Measurements from ENCODE around the gene SYNGR1.
"Not testable (repeated sequence)": the region's sequence is repeated elsewhere in the genome, so short reads cannot be mapped to it uniquely, and the experiment has no call there.

Gene SYNGR1

DNA sequence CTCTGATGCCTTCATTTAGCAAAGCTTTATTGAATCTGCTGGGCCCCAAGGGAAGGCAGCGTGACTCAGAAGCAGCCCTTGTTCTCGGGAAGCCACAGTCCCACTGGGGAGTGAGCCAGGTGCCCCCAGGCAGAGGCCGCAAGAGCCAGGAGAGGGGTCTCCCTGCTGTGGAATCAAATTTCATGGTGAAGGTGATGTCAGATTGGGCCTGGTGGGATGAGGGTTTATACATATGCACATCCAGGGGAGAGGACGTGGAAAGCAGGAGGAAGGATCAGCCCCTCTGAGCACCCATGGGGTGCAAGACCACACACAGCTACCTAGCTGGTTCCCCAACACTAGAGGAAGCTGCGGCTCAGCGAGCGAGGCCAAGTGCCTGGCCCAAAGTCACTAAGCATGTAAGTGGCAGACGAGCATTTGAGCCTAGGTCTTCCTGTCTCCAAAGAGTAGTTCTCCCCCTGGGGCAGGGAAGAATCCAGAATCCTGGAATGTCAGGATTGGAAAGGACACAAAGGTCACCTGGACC, 2.0 kb downstream of the SYNGR1 start:
- DNase-seq (ENCODE audit: low read depth) = no peak

GRCh38 chr22:39352306-39352891, 2.6 kb downstream of the SYNGR1 start:
- no peak for DNase-seq (ENCODE audit: low read depth)

GRCh38 chr22:39353346-39353745, 3.6 kb downstream of the SYNGR1 start:
- no peak for DNase-seq (ENCODE audit: low read depth)

- DNase-seq (ENCODE audit: low read depth) = no peak
These were observed 5.3 kb downstream of the SYNGR1 start for GRCh38 chr22:39355080-39355479.

- not testable (repeated sequence) for DNase-seq (ENCODE audit: low read depth)
These were observed 6.0 kb downstream of the SYNGR1 start for GRCh38 chr22:39355805-39356204.

DNA sequence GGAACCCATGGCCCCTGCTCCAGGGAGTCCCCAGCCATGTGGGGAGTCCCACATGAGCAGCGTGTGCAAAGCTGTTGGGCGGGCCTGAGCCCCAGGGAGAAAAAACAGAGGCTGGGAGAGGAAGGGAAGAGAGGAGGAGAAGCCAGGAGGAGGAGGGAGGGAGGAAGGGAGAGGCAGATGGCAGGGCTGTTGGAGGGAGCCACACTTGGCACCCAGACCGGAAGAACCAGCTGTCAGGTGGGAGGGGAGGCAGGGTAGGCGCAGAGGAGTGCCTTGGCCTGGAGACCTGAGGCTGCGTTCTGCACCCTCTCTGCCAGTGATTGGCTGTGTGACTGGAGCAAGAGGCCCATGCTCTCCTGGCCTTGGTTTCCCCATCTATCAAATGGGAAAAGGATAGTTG, 6.7 kb downstream of the SYNGR1 start:
- DNase-seq (ENCODE audit: low read depth) = no peak

DNA sequence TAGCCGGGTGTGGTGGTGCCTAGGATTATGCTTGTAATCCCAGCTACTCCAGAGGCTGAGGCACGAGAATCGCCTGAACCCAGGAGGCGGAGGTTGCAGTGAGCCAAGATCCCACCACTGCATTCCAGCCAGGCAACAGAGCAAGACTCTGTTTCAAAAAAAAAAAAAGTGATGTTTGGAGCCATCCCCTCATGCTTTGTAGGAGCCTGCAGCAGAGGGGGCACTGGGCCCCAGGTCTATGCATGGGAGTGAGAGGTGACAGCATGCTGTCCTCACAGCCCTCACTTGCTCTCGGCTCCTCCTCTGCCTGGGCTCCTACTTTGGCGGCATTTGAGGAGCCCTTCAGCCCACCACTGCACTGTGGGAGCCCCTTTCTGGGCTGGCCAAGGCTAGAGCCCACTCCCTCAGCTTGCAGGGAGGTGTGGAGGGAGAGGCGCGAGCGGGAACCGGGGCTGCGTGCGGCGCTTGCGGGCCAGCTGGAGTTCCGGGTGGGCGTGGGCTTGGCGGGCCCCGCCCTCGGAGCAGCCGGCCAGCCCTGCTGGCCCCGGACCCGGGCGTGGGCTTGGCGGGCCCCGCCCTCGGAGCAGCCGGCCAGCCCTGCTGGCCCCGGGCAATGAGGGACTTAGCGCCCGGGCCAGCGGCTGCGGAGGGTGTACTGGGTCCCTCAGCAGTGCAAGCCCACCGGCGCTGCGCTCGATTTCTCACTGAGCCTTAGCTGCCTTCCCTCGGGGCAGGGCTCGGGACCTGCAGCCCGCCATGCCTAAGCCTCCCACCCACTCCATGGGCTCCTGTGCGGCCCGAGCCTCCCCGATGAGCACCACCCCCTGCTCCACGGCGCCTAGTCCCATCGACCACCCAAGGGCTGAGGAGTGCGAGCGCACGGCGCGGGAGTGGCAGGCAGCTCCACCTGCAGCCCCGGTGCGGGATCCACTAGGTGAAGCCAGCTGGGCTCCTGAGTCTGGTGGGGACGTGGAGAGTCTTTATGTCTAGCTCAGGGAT, 7.6 kb downstream of the SYNGR1 start:
- not testable (repeated sequence) for DNase-seq (ENCODE audit: low read depth)

GRCh38 chr22:39358197-39358596, 8.4 kb downstream of the SYNGR1 start:
- DNase-seq (ENCODE audit: low read depth) = not testable (repeated sequence)

DNA sequence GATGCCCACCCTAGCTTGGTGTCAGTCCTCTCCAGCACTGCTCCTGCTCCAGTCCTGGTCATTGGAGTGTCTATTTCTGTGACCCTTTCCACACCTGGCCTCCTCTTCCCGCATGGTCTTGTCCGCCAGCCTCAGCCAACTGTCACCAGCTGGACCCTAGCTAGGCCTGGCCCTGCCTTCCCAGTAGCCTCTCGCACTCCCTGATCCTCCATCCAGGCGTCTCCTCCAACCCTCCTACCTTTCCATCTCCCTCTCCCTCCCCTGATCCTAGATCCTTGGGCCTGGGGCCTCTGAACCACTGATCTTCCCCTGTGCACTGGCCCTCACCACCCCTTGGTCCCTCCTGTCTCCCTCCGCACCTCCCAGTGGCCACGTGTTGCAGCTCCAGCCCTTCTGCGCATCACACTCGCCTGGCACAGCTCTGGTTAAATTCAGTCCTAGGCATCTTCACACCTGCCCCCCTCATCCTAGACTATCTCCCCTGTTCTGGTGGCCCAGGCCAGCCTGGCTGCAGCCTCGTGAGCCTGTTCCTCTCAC, 9.9 kb downstream of the SYNGR1 start:
- no peak for DNase-seq (ENCODE audit: low read depth)

DNA sequence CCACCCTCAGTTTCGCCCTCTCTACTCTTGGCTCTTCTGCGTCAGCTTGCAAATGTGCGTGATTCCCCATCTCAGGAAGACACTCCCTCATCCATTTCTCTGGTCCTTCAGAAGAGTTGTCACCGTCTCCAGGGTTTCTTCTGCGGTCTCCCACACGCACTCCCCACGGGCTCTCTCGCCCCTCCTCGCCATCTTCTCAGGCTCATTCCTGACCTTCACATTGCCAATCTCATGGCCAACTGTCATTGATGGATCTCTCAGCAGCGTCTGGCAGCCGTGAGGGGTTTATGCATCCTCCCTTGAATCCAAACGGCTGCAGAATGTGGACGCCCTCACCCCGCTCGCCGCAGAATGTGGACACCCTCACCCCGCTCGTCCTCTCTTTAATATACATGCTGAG, 10.5 kb downstream of the SYNGR1 start:
- DNase-seq (ENCODE audit: low read depth) = no peak

DNA sequence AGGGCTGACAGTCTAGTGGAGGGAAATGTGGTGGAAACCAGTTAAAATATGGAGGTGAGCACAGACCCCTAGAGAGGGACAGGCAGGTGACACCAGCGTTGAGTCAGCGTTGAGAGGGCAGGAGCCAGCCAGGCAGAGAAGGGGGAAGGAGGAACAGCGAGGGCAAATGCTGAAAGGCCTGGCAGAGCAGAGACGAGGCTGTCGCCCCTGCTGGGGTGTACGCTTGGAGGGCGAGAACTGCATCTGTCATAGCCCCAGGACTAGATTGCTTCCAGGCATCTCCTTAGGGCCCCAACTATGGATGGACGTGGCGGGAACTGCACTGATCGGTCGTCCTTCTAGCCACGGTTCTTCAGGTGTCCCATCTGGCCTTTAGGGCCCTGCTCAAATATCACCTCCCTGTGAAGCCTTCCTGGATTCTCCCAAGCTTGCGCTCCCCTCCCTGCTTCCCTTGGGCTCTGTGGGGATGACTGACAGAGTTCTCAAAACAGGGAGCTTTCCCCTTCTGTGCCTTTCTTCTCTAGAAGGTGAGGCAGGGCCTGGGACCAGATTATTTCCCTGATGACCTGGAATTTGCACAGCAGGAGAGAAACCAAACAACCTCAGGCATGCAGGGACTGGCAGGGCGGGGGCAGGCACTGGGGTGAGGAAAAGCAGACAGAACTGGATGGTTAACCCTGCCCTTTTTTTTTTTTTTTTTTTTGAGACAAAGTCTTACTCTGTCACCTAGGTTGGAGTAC, 11.1 kb downstream of the SYNGR1 start:
- DNase-seq (ENCODE audit: low read depth) = no peak

GRCh38 chr22:39361496-39361895, 11.7 kb downstream of the SYNGR1 start:
- DNase-seq (ENCODE audit: low read depth) = no peak

- no peak for DNase-seq (ENCODE audit: low read depth)
These were observed 12.5 kb downstream of the SYNGR1 start for GRCh38 chr22:39362271-39362670.

- DNase-seq (ENCODE audit: low read depth) = no peak
These were observed 13.1 kb downstream of the SYNGR1 start for GRCh38 chr22:39362932-39363331.

GRCh38 chr22:39363751-39364515, 14.1 kb downstream of the SYNGR1 start:
- DNase-seq (ENCODE audit: low read depth) = no peak

DNA sequence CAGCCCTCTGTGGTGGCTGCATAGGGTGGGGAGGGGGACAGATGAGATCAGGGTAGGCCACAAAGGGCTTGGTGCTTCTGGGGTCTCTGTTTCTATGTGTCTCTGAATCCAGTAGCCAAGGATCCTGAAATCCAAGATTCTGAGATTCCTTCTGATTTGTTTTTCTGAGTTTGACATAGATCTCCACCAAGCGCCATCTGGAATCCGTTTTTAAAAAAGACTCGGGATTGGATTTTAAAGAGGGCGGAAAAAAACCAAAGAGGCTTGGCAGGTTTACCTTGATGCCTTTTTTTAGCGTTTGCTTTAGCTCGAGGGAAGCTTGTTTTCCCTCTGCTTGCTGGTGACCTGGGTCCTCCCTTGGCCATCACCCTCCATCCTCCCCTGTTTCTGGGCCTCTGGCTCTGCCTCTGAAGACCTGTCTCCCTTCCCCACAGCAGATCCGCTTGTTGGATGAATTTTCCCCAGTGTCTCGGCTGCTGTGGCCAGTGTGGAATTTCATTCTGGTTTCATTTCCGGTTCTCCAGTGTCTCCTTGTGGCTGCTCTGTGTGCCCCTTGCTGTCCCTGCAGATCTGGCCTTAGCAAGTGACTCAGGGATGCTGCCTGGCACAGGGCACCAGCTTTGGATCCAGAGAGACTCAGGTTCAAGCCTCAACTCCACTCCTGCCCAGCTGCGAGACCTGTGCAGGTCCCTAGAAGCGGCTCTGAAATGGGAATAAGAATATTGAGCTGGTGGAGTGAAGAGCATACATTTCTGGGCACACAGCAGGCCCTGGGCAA, 15.1 kb downstream of the SYNGR1 start:
- no peak for DNase-seq (ENCODE audit: low read depth)

DNA sequence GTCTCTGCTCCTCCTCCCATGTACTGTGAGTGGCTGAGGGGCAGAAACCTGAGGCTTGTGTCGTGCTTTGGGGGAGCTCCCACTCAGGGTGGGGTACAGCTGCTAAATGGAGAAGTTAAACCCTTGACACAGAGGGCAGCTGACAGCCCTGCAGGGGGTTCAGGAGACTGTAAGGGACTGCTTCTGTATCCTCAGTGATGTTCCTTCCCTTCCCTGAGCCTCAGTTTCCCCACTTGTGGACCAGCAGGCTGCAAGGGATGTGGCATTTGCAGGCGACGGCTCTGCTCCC, 15.6 kb downstream of the SYNGR1 start:
- DNase-seq (ENCODE audit: low read depth) = no peak

GRCh38 chr22:39367035-39367434, 17.2 kb downstream of the SYNGR1 start:
- no peak for DNase-seq (ENCODE audit: low read depth)

GRCh38 chr22:39368461-39368911, 18.7 kb downstream of the SYNGR1 start:
- no peak for DNase-seq (ENCODE audit: low read depth)

- DNase-seq (ENCODE audit: low read depth) = no peak
These were observed 19.4 kb downstream of the SYNGR1 start for GRCh38 chr22:39369186-39369585.

GRCh38 chr22:39369586-39369985, 19.8 kb downstream of the SYNGR1 start:
- DNase-seq (ENCODE audit: low read depth) = no peak
